PC-3 (cell line): ENCODE data around the gene ATG7. TPM values are rescaled to one million over a fixed set of nuclear protein-coding genes. Genes with fewer than 3 reads are reported as not detected.
A peak's percentile ranks its signal among the peaks of the same experiment; 100 is the strongest.
"Not testable (repeated sequence)": the region's sequence is repeated elsewhere in the genome, so short reads cannot be mapped to it uniquely, and the experiment has no call there.

Experiments
- ATAC-seq: fragments of 200-7000 bp; cut with Tn5 transposase; 2 replicates; pipeline ENCODE4 v1.9.1; 2020; ENCODE audit warnings: mild to moderate bottlenecking, moderate library complexity
- BruUV-seq: library from RNA; stranded (reverse); fragments of 400-500 nt; replicated peaks from 2 replicates; lab custom pipeline; 2021; lab: Mats Ljungman, UMichigan
- CTCF ChIA-PET: fragments of 300-600 bp; sonication (Branson Sonifier 250); formaldehyde crosslinking; loops from one replicate; lab custom pipeline; 2022; ENCODE audit warnings: antibody characterized with exemption; lab: Charles Lee
- POLR2A ChIA-PET: fragments of 300-600 bp; sonication (Branson Sonifier 250); formaldehyde crosslinking; loops from one replicate; lab custom pipeline; 2022; ENCODE audit warnings: antibody characterized with exemption; ENCODE audit not compliant: unreplicated experiment; lab: Charles Lee
- DNase-seq: peaks from one replicate; pipeline ENCODE4 v3.0.0-alpha.2; 2015
- H2AFZ ChIP-seq: fragments of 300-600 bp; sonication (generic); 2 replicates; pipeline ENCODE4 v1.6.0; 2016; ENCODE audit warnings: antibody characterized with exemption, low read length
- H3F3A ChIP-seq: fragments of 300-600 bp; sonication (generic); one replicate; pipeline ENCODE4 v1.6.0; 2017; ENCODE audit warnings: antibody characterized with exemption, low read length, control low read depth, mild to moderate bottlenecking; ENCODE audit not compliant: unreplicated experiment
- H3K27ac ChIP-seq: fragments of 300-600 bp; sonication (generic); 2 replicates; pipeline ENCODE4 v1.5.1; 2016; ENCODE audit warnings: mild to moderate bottlenecking, low read length
- H3K27me3 ChIP-seq: fragments of 300-600 bp; sonication (generic); 2 replicates; pipeline ENCODE4 v1.6.1; 2016; ENCODE audit warnings: low read length, mixed read lengths
- H3K36me3 ChIP-seq: fragments of 300-600 bp; sonication (generic); 2 replicates; pipeline ENCODE4 v1.6.1; 2016; ENCODE audit warnings: low read depth, mixed run types, low read length, mixed read lengths
- H3K4me1 ChIP-seq: fragments of 300-600 bp; sonication (generic); 2 replicates; pipeline ENCODE4 v1.5.1; 2016; ENCODE audit warnings: low read length; ENCODE audit not compliant: insufficient read depth
- H3K4me2 ChIP-seq: fragments of 300-600 bp; sonication (generic); 2 replicates; pipeline ENCODE4 v1.6.0; 2016; ENCODE audit warnings: low read length
- H3K4me3 ChIP-seq: fragments of 300-600 bp; sonication (generic); 2 replicates; pipeline ENCODE4 v1.5.1; 2016; ENCODE audit warnings: mild to moderate bottlenecking, low read length, mixed read lengths
- H3K79me2 ChIP-seq: fragments of 300-600 bp; sonication (generic); 2 replicates; pipeline ENCODE4 v1.6.1; 2017; ENCODE audit warnings: low read length, mixed read lengths
- H3K9ac ChIP-seq: fragments of 300-600 bp; sonication (generic); 2 replicates; pipeline ENCODE4 v1.6.0; 2016; ENCODE audit warnings: mild to moderate bottlenecking, low read length
- H3K9me2 ChIP-seq: fragments of 300-600 bp; sonication (generic); replicated peaks from 2 replicates; pipeline ENCODE4 v1.6.1; 2016; ENCODE audit warnings: mixed run types, low read length, mixed read lengths
- H3K9me3 ChIP-seq: fragments of 300-600 bp; sonication (generic); 2 replicates; pipeline ENCODE4 v1.6.1; 2016; ENCODE audit warnings: low read length, mixed read lengths
- H4K20me1 ChIP-seq: fragments of 300-600 bp; sonication (generic); 2 replicates; pipeline ENCODE4 v1.6.1; 2016; ENCODE audit warnings: low read length, mixed read lengths
- CTCF ChIP-seq: fragments of 300-600 bp; sonication (generic); conservative IDR thresholded peaks from 2 replicates; pipeline ENCODE4 v1.5.1; 2017; ENCODE audit warnings: antibody characterized with exemption, low read depth, mild to moderate bottlenecking, low read length
- EZH2 ChIP-seq: fragments of 300-600 bp; sonication (generic); IDR thresholded peaks from one replicate; pipeline ENCODE4 v1.6.1; 2017; ENCODE audit warnings: antibody characterized with exemption, mild to moderate bottlenecking, low read length; ENCODE audit not compliant: unreplicated experiment
- EZH2phosphoT487 ChIP-seq: fragments of 300-600 bp; sonication (generic); IDR thresholded peaks from 2 replicates; pipeline ENCODE4 v1.6.1; 2018; ENCODE audit warnings: mild to moderate bottlenecking, antibody characterized with exemption, low read length, borderline replicate concordance
- intact Hi-C: fragments of 100-400 bp; cut with micrococcal nuclease; formaldehyde crosslinking; loops from 2 replicates; pipeline ENCODE4 v1.9.0; 2023
- total RNA-seq: library from RNA; depleted of rRNA; stranded (reverse); fragments of >200 nt; gene quantifications from 2 replicates; pipeline ENCODE4 v1.2.3, GENCODE V29; 2014

The ATG7 gene
- total RNA-seq, 1 experiment from 2014 or later, result 36.5 TPM

- H3K4me1 ChIP-seq, result peaks cover under 1% of the 10 kb centered on the region; the same call in 1 of the 2 replicates
- no peaks in the 10 kb centered on the region for H3K27me3 ChIP-seq
- CTCF ChIA-PET, result no interaction called here
- H3K36me3 ChIP-seq, result no peaks in the 10 kb centered on the region; the same call in 1 of the 2 replicates
- no peak overlapping the region for H3K27ac ChIP-seq
- no TSS peak for BruUV-seq
- ATAC-seq, result no peak
- H3F3A ChIP-seq, result no peaks in the 10 kb centered on the region
- POLR2A ChIA-PET, result no interaction called here
- no peaks in the 10 kb centered on the region for H3K9me2 ChIP-seq
- intact Hi-C loops, result loop anchor here (5.0 kb wide), 1 partner anchor 52 kb away; no protein-coding TSS in a partner anchor
- H3K79me2 ChIP-seq, result no peaks in the 10 kb centered on the region
- no peak for DNase-seq
- H4K20me1 ChIP-seq, result no peaks in the 10 kb centered on the region
- H3K4me3 ChIP-seq, result no peak overlapping the region
- H3K4me2 ChIP-seq, result no peak overlapping the region
- H2AFZ ChIP-seq, result no peak overlapping the region
- TF ChIP-seq CTCF (no peak), EZH2phosphoT487 (no peak), EZH2 (no peak)
- H3K9me3 ChIP-seq, result no peaks in the 10 kb centered on the region
- H3K9ac ChIP-seq, result no peak overlapping the region
These were observed 67.3 kb downstream of the ATG7 start for GRCh38 chr3:11339541-11339940.

- Histone ChIP-seq H3K4me1 (peaks cover 36% of the 10 kb centered on the region), H3K4me2 (peak overlapping the region; percentile 8; the same call in 1 of the 2 replicates), H4K20me1 (no peaks in the 10 kb centered on the region), H3K79me2 (no peaks in the 10 kb centered on the region), H3K36me3 (peaks cover 18% of the 10 kb centered on the region), H3K9me2 (no peaks in the 10 kb centered on the region), H3K27me3 (no peaks in the 10 kb centered on the region), H3K9me3 (no peaks in the 10 kb centered on the region), H3K9ac (no peak overlapping the region), H2AFZ (no peak overlapping the region), H3K4me3 (no peak overlapping the region), H3K27ac (peak overlapping the region; percentile 14; the same call in 1 of the 2 replicates), H3F3A (no peaks in the 10 kb centered on the region)
- CTCF ChIA-PET, result no interaction called here
- peak; percentile 64 for ATAC-seq
- POLR2A ChIA-PET, result no interaction called here
- intact Hi-C loops, result no loop called here
- no TSS peak for BruUV-seq
- peak; percentile 91 for DNase-seq
- TF ChIP-seq EZH2phosphoT487 (no peak), EZH2 (no peak), CTCF (no peak)
These were observed 74.2 kb downstream of the ATG7 start for GRCh38 chr3:11346416-11346815.

- POLR2A ChIA-PET, H3K27me3 ChIP-seq, H3K9ac ChIP-seq, H2AFZ ChIP-seq, H3K27ac ChIP-seq, H3K4me2 ChIP-seq, H3F3A ChIP-seq, H3K9me2 ChIP-seq, BruUV-seq, H4K20me1 ChIP-seq, DNase-seq, H3K4me3 ChIP-seq, ATAC-seq, H3K9me3 ChIP-seq, CTCF ChIA-PET, intact Hi-C loops, H3K79me2 ChIP-seq: not testable (repeated sequence)
- peaks cover 18% of the 10 kb centered on the region for H3K36me3 ChIP-seq
- H3K4me1 ChIP-seq, result peaks cover 38% of the 10 kb centered on the region
These were observed 76.7 kb downstream of the ATG7 start for GRCh38 chr3:11348877-11349276.
